8988T (cell line): ENCODE measurements around the gene PPL.
"Not testable (repeated sequence)": the region's sequence is repeated elsewhere in the genome, so short reads cannot be mapped to it uniquely, and the experiment has no call there.

Source experiments
- DNase-seq: peaks from one replicate; pipeline ENCODE4 v3.0.0; 2011

The PPL gene

GRCh38 chr16:4904108-4904941 lies 32.6 kb downstream of the PPL start:
- DNase-seq, result no peak

DNA sequence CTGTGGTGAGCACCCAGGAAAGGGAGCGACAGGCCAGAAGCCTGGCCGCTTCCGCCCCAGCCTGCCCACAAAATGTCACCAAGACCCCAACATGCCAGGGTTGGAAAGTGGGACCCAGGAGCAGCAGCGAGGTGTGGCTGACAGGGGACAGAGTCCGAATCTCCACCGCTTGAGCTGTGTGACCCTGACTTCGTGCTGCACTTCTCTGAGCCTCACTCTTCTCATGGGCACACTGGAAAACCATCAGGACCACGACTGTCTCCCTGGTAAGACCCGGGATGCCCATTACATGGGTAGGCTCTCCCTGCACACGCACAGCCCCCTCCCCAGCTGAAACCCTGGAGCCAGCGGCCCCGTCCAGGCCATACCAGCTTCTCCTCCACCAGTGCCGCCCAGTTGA lies 34.9 kb downstream of the PPL start:
- DNase-seq, result no peak

GRCh38 chr16:4900750-4901149 lies 36.2 kb downstream of the PPL start:
- DNase-seq, result no peak

- no peak for DNase-seq
Measured at GRCh38 chr16:4900036-4900435, 36.9 kb downstream of the PPL start.

DNA sequence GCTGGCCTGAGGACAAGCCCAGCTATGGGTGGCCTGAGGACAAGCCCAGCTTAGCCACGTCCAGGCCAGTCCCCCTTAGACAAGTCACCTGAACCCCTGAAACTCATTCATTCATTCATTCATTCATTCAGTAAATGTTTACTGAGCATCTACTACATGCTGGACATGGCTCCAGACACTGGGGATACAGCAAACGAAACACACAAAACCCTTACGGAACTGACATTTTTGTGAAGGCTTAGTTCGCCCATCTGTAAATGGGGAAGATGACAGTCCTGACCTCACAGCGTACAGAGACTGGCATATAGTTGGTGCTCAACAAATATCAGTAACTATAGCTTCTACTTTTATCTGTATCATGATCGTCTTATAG lies 37.5 kb downstream of the PPL start:
- no peak for DNase-seq

GRCh38 chr16:4898811-4899473 lies 38.0 kb downstream of the PPL start:
- DNase-seq, result no peak

DNA sequence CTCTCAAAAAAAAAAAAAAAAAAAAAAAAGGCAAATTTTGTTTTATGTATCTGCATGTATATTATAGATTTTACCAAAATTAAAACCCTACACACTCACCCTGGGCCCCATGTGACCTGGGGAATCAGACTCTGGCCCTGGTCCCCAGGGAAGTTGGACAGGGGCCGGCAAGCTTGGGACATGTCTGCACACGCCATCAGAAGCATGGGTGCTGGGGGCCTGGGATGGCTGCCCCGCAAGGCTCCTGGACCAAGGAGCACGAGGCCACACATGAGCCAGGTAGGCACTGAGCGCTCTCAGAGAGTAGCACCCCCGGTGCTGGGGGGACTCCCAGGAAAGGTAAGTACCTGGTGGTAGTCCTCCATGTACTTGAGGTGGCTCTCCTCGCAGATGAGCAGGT lies 39.6 kb downstream of the PPL start:
- no peak for DNase-seq

DNA sequence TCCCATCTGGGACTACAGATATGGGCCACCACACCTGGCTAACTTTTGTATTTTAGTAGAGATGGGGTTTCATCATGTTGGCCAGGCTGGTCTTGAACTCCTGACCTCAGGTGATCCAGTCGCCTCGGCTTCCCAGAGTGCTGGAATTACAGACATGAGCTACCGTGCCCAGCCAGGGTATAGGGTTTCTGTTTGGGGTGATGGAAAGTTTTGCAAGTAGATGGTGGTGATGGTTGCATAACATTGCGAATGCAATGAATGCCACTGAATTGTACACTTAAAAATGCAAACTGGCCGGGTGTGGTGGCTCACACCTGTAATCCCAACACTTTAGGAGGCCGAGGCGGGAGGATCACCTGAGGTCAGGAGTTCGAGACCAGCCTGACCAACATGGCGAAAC lies 40.2 kb downstream of the PPL start:
- DNase-seq, result not testable (repeated sequence)

DNA sequence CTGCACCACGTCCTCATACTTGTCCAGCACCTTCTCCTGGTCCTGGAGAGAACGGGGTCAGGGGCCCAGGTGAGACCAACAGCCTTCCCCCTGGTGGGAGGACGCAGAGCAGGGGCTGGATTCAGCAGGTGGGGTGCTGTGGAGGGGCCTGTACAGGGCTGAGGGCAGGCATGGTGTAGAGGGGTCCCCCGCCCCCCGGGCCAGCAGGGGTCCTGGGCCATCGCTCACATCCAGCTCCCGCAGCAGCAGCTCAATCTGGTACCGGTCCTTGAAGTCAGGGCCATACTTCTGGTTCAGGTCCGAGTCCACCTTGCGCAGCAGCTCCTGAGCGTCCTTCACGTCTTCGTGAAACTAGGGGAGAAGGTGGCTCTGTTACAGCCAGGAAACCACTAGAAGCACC lies 41.6 kb downstream of the PPL start:
- no peak for DNase-seq

GRCh38 chr16:4894276-4895150 lies 42.4 kb downstream of the PPL start:
- no peak for DNase-seq

- no peak for DNase-seq
Measured at GRCh38 chr16:4893103-4893862, 43.7 kb downstream of the PPL start.

- no peak for DNase-seq
Measured at GRCh38 chr16:4892361-4893102, 44.4 kb downstream of the PPL start.

DNA sequence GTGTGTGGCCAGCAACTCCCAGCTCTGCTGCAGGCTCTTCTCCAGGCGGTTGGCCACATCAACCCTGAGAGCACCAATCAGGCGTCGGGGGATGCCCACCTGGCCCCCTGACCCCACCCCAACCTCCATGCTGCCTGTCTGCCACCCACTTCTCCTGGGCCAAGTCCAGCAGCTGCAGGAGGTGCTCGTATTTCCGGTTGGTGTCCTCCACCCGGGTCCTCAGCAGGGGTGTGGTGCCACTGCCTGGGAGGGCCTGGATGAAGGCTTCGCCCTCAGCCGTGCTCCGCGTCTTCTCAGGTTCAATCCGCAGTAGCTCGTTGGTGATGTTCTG lies 45.1 kb downstream of the PPL start:
- DNase-seq, result no peak

GRCh38 chr16:4891097-4891885 lies 45.7 kb downstream of the PPL start:
- no peak for DNase-seq

DNA sequence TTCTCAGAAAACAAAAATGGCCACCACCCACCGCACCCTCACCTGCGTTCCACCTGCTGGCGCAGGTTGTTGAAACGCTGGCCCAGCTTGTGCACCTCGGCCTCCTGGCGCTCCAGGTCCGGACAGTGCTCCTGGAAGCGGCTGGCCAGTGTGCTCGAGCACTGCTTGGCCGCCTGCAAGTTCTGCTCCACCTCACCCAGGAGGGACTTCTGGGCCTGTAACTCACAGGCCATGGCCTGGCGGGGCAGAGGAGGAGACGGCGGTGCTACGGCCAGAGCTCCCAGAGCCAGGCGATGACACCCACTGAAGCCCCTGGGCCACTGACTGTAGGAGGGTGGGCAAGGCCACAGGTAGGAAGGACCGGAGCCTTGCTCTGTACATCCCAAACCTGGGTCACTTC lies 46.3 kb downstream of the PPL start:
- DNase-seq, result no peak

- DNase-seq, result no peak
Measured at GRCh38 chr16:4890026-4890425, 46.9 kb downstream of the PPL start.

DNA sequence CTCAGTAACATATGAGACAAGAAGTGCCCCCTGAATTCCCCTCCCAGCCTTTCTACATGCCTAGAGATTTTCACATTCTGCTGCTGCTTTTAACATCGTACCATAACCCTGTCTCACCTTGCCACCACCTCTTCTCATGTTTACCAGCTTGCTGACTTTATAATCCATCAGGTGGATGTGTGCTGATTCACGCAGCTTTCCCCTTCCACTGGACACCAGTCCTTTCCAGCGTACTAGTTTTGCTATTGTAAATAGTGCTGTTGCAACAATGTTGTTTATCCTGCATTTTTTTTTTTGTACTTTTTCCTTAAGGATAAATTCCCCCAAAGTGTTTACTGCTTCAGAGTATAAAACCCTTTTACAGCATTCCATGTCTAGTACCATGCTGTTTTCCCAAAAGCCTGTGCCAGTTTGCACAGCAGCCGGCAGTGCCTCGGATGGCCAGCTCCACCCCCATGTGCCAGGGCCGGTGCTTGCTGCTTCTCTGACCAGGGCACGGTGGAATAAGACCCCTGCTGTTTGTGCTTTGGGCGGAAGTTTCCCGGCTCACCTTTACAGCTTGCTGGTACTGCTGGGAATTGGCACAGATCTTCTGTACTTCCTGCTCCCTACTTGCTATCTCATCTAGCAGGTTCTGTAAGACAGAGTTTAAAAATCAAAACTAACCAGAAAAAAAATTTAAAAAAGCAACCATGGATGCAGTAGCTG lies 48.4 kb downstream of the PPL start:
- no peak for DNase-seq

GRCh38 chr16:4886151-4886550 lies 50.8 kb downstream of the PPL start:
- DNase-seq, result no peak

DNA sequence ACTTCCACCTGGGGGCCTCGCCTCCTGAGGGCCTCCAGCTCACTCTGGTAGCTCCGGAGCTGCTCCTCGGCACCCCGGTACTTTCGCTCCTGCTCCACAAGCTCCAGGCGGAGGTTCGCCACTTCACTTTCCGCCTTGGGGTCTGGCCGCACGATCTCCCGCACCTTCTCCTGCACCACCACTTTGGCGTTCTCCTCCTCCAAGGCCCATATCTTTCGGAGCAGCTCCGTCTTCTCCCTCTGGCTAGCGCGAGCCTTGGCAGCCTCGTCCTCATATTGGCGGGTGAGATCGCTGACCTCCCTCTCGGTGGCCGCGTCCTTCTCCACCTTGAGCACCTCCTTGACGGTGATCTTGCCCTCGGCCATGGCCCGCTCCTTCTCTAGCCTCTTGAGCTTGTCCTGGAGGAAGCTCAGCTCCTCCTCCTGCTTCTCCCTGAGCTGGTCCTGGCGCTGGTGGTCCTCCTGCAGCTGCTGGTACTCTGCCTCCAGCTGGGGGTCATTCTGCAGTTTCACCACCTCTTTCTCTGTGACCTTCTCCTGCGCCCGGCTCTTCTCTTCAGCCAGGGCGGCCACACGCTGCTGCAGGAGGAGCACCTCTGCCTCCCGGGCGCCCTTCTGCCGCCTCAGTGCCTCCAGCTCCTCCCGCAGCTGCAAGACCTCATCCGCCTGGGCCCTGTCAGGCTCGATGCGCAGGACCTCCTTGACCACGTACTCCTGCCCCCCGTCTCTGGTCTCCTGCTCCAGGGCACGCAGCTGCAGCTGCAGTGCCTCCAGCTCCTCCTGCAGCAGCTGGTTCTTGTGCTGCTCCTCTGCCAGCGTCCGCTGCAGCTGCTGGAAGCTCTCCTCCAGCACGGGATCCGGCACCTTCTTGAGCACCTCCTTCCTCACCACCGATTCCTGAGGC lies 51.7 kb downstream of the PPL start:
- no peak for DNase-seq

GRCh38 chr16:4884209-4884608 lies 52.7 kb downstream of the PPL start:
- DNase-seq, result no peak
